ENCODE data around the gene BCO2. TPM values are rescaled to one million over a fixed set of nuclear protein-coding genes. Genes with fewer than 3 reads are reported as not detected.

The BCO2 gene
- total RNA-seq, 3 donors from 2014 or later (not counting 1 experiment from before 2014, with no cell fraction given): 3.9 to 7.2 (median 5.8) TPM

DNA sequence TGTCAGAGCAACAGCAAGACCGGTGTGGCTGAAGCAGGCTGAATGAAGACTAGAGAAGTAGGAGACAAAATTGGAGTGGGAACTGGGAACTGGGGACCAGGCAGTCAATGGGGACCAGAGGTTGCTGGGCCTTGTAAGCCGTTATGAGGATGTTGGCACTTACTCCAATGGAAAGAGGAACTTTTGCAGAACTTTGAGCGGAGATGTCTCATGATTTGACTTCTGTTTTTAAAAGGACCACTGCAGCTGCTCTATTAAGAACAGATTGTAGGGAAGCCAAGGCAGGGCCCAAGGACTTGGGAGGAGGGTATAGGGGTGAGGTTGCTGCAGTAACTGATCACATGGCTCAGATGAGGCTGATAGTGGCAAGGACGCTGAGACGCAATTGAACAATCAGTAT, 45.7 kb upstream of the BCO2 start:
- no peak for DNase-seq
- no peaks in the 10 kb centered on the region for H3K9me3 ChIP-seq (ENCODE audit: control insufficient read depth, insufficient read depth, low read length)
- 70% methylated on average over 5 of the region's 5 CpGs for WGBS (ENCODE audit: insufficient coverage)
- TF ChIP-seq, protein P1, sequence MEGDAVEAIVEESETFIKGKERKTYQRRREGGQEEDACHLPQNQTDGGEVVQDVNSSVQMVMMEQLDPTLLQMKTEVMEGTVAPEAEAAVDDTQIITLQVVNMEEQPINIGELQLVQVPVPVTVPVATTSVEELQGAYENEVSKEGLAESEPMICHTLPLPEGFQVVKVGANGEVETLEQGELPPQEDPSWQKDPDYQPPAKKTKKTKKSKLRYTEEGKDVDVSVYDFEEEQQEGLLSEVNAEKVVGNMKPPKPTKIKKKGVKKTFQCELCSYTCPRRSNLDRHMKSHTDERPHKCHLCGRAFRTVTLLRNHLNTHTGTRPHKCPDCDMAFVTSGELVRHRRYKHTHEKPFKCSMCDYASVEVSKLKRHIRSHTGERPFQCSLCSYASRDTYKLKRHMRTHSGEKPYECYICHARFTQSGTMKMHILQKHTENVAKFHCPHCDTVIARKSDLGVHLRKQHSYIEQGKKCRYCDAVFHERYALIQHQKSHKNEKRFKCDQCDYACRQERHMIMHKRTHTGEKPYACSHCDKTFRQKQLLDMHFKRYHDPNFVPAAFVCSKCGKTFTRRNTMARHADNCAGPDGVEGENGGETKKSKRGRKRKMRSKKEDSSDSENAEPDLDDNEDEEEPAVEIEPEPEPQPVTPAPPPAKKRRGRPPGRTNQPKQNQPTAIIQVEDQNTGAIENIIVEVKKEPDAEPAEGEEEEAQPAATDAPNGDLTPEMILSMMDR (IDR thresholded peaks at IDR 0.05): no peak
- no peak overlapping the region for H3K4me3 ChIP-seq (ENCODE audit: low read length)
- no peak overlapping the region for H3K27ac ChIP-seq (ENCODE audit: low read length)
- H3K36me3 Mint-ChIP-seq: no peaks in the 10 kb centered on the region
- intact Hi-C loops (cut with micrococcal nuclease): no loop called here
- H3K27me3 Mint-ChIP-seq (ENCODE audit: low read depth in 2 of 2): no peaks in the 10 kb centered on the region
- H3K36me3 ChIP-seq (ENCODE audit: control insufficient read depth, insufficient read depth, low read length): no peaks in the 10 kb centered on the region
- ATAC-seq: no peak
- H3K9me3 Mint-ChIP-seq: no peaks in the 10 kb centered on the region
- no peaks in the 10 kb centered on the region for H3K27me3 ChIP-seq (ENCODE audit: control insufficient read depth, insufficient read depth, low read length)
- H3K4me1 ChIP-seq (ENCODE audit: control insufficient read depth, insufficient read depth, low read length): peaks cover 22% of the 10 kb centered on the region
- peaks cover 13% of the 10 kb centered on the region in 2 donors for H3K4me1 Mint-ChIP-seq
- H3K4me3 Mint-ChIP-seq: no peak overlapping the region
- H3K27ac Mint-ChIP-seq: no peak overlapping the region

- TF ChIP-seq, protein P1 (IDR thresholded peaks at IDR 0.05): no peak
- no peak overlapping the region for H3K4me3 ChIP-seq (ENCODE audit: low read length)
- no peaks in the 10 kb centered on the region for H3K36me3 ChIP-seq (ENCODE audit: control insufficient read depth, insufficient read depth, low read length)
- no peaks in the 10 kb centered on the region for H3K9me3 Mint-ChIP-seq
- peak in 2 of 3 donors; percentile 45 to 49 for ATAC-seq
- intact Hi-C loops (cut with micrococcal nuclease): no loop called here
- H3K4me1 ChIP-seq (ENCODE audit: control insufficient read depth, insufficient read depth, low read length): peaks cover 22% of the 10 kb centered on the region
- DNase-seq: no peak
- no peaks in the 10 kb centered on the region for H3K27me3 Mint-ChIP-seq (ENCODE audit: low read depth in 2 of 2)
- H3K9me3 ChIP-seq (ENCODE audit: control insufficient read depth, insufficient read depth, low read length): no peaks in the 10 kb centered on the region
- no peaks in the 10 kb centered on the region for H3K27me3 ChIP-seq (ENCODE audit: control insufficient read depth, insufficient read depth, low read length)
- WGBS (ENCODE audit: insufficient coverage): 26% methylated on average over 2 of the region's 2 CpGs
- peaks cover 13% of the 10 kb centered on the region in 2 donors for H3K4me1 Mint-ChIP-seq
- no peaks in the 10 kb centered on the region for H3K36me3 Mint-ChIP-seq
- no peak overlapping the region for H3K4me3 Mint-ChIP-seq
- no peak overlapping the region for H3K27ac Mint-ChIP-seq
- H3K27ac ChIP-seq (ENCODE audit: low read length): no peak overlapping the region
These were observed 42.6 kb upstream of the BCO2 start for GRCh38 chr11:112132737-112133136.

DNA sequence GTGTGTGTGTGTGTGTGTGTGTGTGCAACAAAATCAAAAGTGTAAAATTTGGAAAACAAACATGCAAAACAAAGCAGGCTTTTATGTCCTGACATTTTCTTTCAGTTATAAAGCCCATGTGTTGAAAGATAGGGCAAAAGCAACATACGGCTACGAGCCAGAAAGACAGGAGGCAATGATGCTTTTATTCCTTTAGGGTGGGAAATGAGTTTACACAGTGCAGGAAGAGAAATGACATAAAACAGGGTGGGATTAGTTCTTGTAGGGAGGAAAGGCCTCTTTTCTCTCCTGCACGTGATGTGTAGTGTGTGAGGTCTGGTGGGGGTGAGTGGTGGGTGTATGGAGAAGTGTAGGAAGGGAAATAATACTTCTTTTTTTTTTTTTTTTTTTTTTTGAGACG, 40.8 kb upstream of the BCO2 start:
- TF ChIP-seq, protein P1 (IDR thresholded peaks at IDR 0.05): no peak
- 92% methylated on average over 2 of the region's 4 CpGs for WGBS (ENCODE audit: insufficient coverage)
- no peak overlapping the region for H3K27ac Mint-ChIP-seq

GRCh38 chr11:112143597-112143996, 31.7 kb upstream of the BCO2 start:
- peaks cover 0 to 2% of the 10 kb centered on the region in 2 donors for H3K9me3 Mint-ChIP-seq
- ATAC-seq: no peak
- intact Hi-C loops (cut with micrococcal nuclease): no loop called here
- Histone ChIP-seq H3K27ac (ENCODE audit: low read length) (no peak overlapping the region), H3K4me1 (ENCODE audit: control insufficient read depth, insufficient read depth, low read length) (no peaks in the 10 kb centered on the region), H3K27me3 (ENCODE audit: control insufficient read depth, insufficient read depth, low read length) (no peaks in the 10 kb centered on the region), H3K9me3 (ENCODE audit: control insufficient read depth, insufficient read depth, low read length) (no peaks in the 10 kb centered on the region), H3K36me3 (ENCODE audit: control insufficient read depth, insufficient read depth, low read length) (no peaks in the 10 kb centered on the region), H3K4me3 (ENCODE audit: low read length) (no peak overlapping the region)
- 92% methylated on average over 2 of the region's 3 CpGs for WGBS (ENCODE audit: insufficient coverage)
- no peak overlapping the region for H3K4me3 Mint-ChIP-seq
- no peak overlapping the region for H3K27ac Mint-ChIP-seq
- no peaks in the 10 kb centered on the region for H3K4me1 Mint-ChIP-seq
- no peaks in the 10 kb centered on the region for H3K27me3 Mint-ChIP-seq (ENCODE audit: low read depth in 2 of 2)
- H3K36me3 Mint-ChIP-seq: peaks cover 15% of the 10 kb centered on the region
- TF ChIP-seq, protein P1 (IDR thresholded peaks at IDR 0.05): no peak
- DNase-seq: no peak

More for the DNA sequence above, 40.8 kb upstream of the BCO2 start:
- H3K9me3 Mint-ChIP-seq: no peaks in the 10 kb centered on the region
- Histone ChIP-seq H3K9me3 (ENCODE audit: control insufficient read depth, insufficient read depth, low read length) (no peaks in the 10 kb centered on the region), H3K4me1 (ENCODE audit: control insufficient read depth, insufficient read depth, low read length) (peaks cover 22% of the 10 kb centered on the region), H3K27me3 (ENCODE audit: control insufficient read depth, insufficient read depth, low read length) (no peaks in the 10 kb centered on the region), H3K27ac (ENCODE audit: low read length) (no peak overlapping the region), H3K4me3 (ENCODE audit: low read length) (no peak overlapping the region), H3K36me3 (ENCODE audit: control insufficient read depth, insufficient read depth, low read length) (no peaks in the 10 kb centered on the region)
- H3K4me3 Mint-ChIP-seq: no peak overlapping the region
- H3K27me3 Mint-ChIP-seq (ENCODE audit: low read depth in 2 of 2): no peaks in the 10 kb centered on the region
- no peak for ATAC-seq
- intact Hi-C loops (cut with micrococcal nuclease): no loop called here
- no peaks in the 10 kb centered on the region for H3K36me3 Mint-ChIP-seq
- peaks cover 13% of the 10 kb centered on the region in 2 donors for H3K4me1 Mint-ChIP-seq
- no peak for DNase-seq
